HCT116 (cell line): Measurements from ENCODE around the gene HIPK2. TPM values are rescaled to one million over a fixed set of nuclear protein-coding genes. Genes with fewer than 3 reads are reported as not detected.

ENCODE experiments used
- ATAC-seq: fragments of 200-7000 bp; cut with Tn5 transposase; 2 replicates; pipeline ENCODE4 v1.9.1; 2020; ENCODE audit warnings: mild to moderate bottlenecking, moderate library complexity
- BruUV-seq: library from RNA; stranded (reverse); fragments of 400-500 nt; replicated peaks from 2 replicates; lab custom pipeline; 2021; lab: Mats Ljungman, UMichigan
- CTCF ChIA-PET: fragments of 300-600 bp; sonication (Branson Sonifier 250); formaldehyde crosslinking; loops from one replicate; lab custom pipeline; 2021; ENCODE audit warnings: antibody characterized with exemption; lab: Charles Lee
- POLR2A ChIA-PET: fragments of 300-600, 350-600 bp; sonication (Branson Sonifier 250); formaldehyde crosslinking; loops from one replicate; lab custom pipeline; 2021; ENCODE audit warnings: antibody characterized with exemption; lab: Charles Lee
- RAD21 ChIA-PET, 2 experiments: fragments of 300-600 bp; sonication (Branson Sonifier 250); formaldehyde crosslinking; loops; one replicate each; lab custom pipeline; 2023; ENCODE audit warnings: low total read pairs in 2 of 2; ENCODE audit not compliant: uncharacterized antibody in 2 of 2, unreplicated experiment in 2 of 2, low non-redundant PET in 1 of 2; lab: Charles Lee
- DNase-seq: peaks from one replicate; pipeline ENCODE4 v3.0.0-alpha.2; 2010; ENCODE audit warnings: low read depth, low spot score
- H2AFZ ChIP-seq: fragments of 200-600 bp; shearing (Covaris generic), sonication (generic); 2 replicates; pipeline ENCODE4 v1.6.1; 2017; ENCODE audit warnings: low read depth, mixed run types, mixed read lengths, antibody characterized with exemption, low read length; ENCODE audit not compliant: poor library complexity, severe bottlenecking
- H3K27ac ChIP-seq: 2 replicates; pipeline ENCODE4 v1.5.1; 2012; ENCODE audit warnings: low read depth, low read length
- H3K27me3 ChIP-seq: fragments of 200-600 bp; sonication (generic); 2 replicates; pipeline ENCODE4 v1.6.1; 2016; ENCODE audit warnings: mixed run types, low read length, mixed read lengths; ENCODE audit not compliant: insufficient read depth
- H3K36me3 ChIP-seq, 2 experiments: fragments of 200-500 bp in 1 of 2; fragments of 200-600 bp in 1 of 2; sonication (Bioruptor generic) in 1 of 2; sonication (generic) in 1 of 2; 2 replicates each; pipeline versions ENCODE4 v1.5.1 to v1.6.1; 2014 to 2016; ENCODE audit warnings: low read length in 2 of 2, inconsistent platforms in 1 of 2, mixed read lengths in 1 of 2, mixed run types in 1 of 2; ENCODE audit not compliant: insufficient read depth in 2 of 2, control insufficient read depth in 1 of 2
- H3K4me1 ChIP-seq, 2 experiments: fragments of 200-600 bp in 1 of 2; sonication (generic) in 1 of 2; 2 replicates each; pipeline versions ENCODE4 v1.5.1 to v1.6.1; 2012 to 2017; ENCODE audit warnings: low read length in 2 of 2, inconsistent platforms in 1 of 2, mild to moderate bottlenecking in 1 of 2, mixed read lengths in 1 of 2, mixed run types in 1 of 2, moderate library complexity in 1 of 2; ENCODE audit not compliant: insufficient read depth in 2 of 2, control insufficient read depth in 1 of 2
- H3K4me2 ChIP-seq: fragments of 200-600 bp; sonication (generic); 2 replicates; pipeline ENCODE4 v1.6.1; 2017; ENCODE audit warnings: mixed run types, low read length, mixed read lengths
- H3K4me3 ChIP-seq, 2 experiments: fragments of 200-600 bp in 1 of 2; sonication (generic) in 1 of 2; replicated peaks in 1 of 2; 2 replicates each; pipeline ENCODE4 v1.5.1; 2011 to 2016; ENCODE audit warnings: low read length in 2 of 2, control low read depth in 1 of 2, low read depth in 1 of 2, mild to moderate bottlenecking in 1 of 2, mixed read lengths in 1 of 2, mixed run types in 1 of 2
- H3K79me2 ChIP-seq: fragments of 200-600 bp; sonication (generic); 2 replicates; pipeline ENCODE4 v1.6.1; 2017; ENCODE audit warnings: mild to moderate bottlenecking, mixed run types, low read length, moderate library complexity, mixed read lengths; ENCODE audit not compliant: insufficient read depth
- H3K9ac ChIP-seq: fragments of 200-600 bp; sonication (generic); 2 replicates; pipeline ENCODE4 v1.6.1; 2016; ENCODE audit warnings: low read length, mixed read lengths
- H3K9me2 ChIP-seq: fragments of 200-600 bp; sonication (generic), shearing (Covaris generic); 2 replicates; pipeline ENCODE4 v1.6.1; 2017; ENCODE audit warnings: mixed run types, mild to moderate bottlenecking, moderate library complexity; ENCODE audit not compliant: insufficient read depth
- H3K9me3 ChIP-seq, 2 experiments: fragments of 200-500 bp in 1 of 2; fragments of 200-600 bp in 1 of 2; sonication (Bioruptor generic) in 1 of 2; sonication (generic) in 1 of 2; 2 replicates each; pipeline ENCODE4 v1.6.1; 2014 to 2017; ENCODE audit warnings: low read length in 2 of 2, mixed read lengths in 2 of 2, inconsistent platforms in 1 of 2, low read depth in 1 of 2, mild to moderate bottlenecking in 1 of 2, mixed run types in 1 of 2, moderate library complexity in 1 of 2; ENCODE audit not compliant: control insufficient read depth in 1 of 2, insufficient read depth in 1 of 2
- H4K20me1 ChIP-seq: fragments of 200-600 bp; sonication (generic), shearing (Covaris generic); 2 replicates; pipeline ENCODE4 v1.6.1; 2017; ENCODE audit warnings: mixed run types, mild to moderate bottlenecking, moderate library complexity; ENCODE audit not compliant: insufficient read depth
- CTCF ChIP-seq, 3 experiments: fragments of 200-600 bp in 1 of 3; sonication (generic) in 1 of 3; IDR thresholded peaks in 2 of 3; conservative IDR thresholded peaks in 1 of 3; 2 replicates each; pipeline ENCODE4 v1.5.1; 2012 to 2017; ENCODE audit warnings: low read depth in 2 of 3, low read length in 2 of 3, antibody characterized with exemption in 1 of 3, borderline replicate concordance in 1 of 3, control low read depth in 1 of 3, mild to moderate bottlenecking in 1 of 3, mixed read lengths in 1 of 3, mixed run types in 1 of 3, moderate library complexity in 1 of 3; ENCODE audit not compliant: insufficient read depth in 1 of 3
- ELF1 ChIP-seq: IDR thresholded peaks from 2 replicates; pipeline ENCODE4 v1.6.1; 2012; ENCODE audit warnings: low read depth, borderline replicate concordance
- FOSL1 ChIP-seq: IDR thresholded peaks from 2 replicates; pipeline ENCODE4 v1.6.1; 2012; ENCODE audit warnings: low read depth
- intact Hi-C: fragments of 100-400 bp; cut with micrococcal nuclease; formaldehyde crosslinking; loops from 2 replicates; pipeline ENCODE4 v1.10.0; 2022
- total RNA-seq: library from RNA; stranded (reverse); gene quantifications from one replicate; pipeline ENCODE4 v1.2.1, GENCODE V29; 2021; ENCODE audit not compliant: unreplicated experiment

Gene HIPK2
- total RNA-seq, 1 experiment from 2014 or later = 49.5 TPM

DNA sequence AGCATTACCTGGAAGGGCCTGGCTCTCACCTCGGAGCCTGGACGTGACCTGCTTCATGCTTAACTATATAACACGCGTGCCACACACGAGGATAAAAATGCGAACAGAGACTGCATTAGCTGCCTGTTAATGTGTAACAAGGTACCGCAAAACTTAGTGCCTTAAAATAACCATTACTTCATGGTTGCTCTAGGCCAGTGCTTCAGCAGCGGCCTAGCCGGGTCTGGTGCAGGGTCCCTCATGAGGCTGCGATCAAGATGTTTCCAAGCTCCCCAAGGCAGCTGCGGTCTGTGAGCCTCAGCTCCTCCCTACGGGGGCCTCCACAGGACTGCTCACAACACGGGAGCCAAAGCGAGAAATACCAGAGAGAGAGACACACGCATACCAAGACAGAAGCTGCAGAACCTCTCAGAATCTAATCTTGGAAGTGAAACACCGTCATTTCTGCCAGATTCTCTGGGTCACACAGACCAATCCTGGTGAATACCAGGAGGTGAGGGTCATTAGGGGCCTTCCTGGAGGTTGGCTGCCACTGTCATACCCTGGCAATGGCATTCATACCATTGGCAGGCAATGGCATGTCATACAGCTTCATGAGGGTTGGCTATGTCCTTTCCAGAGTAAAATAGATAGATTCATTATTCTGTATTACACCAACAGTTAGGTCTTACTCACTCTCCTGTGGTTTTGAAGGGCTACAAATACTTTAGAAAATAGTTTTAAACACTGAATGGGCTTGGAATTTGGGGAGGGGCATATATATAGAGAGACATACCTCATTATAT lies 94.5 kb downstream of the HIPK2 start:
- no peaks in the 10 kb centered on the region for H4K20me1 ChIP-seq
- POLR2A ChIA-PET = no interaction called here
- H3K36me3 ChIP-seq = peaks cover 0 to 13% of the 10 kb centered on the region in 2 experiments; a peak in 1 of 4 replicates
- CTCF ChIA-PET = no interaction called here
- peaks cover 0 to 6% of the 10 kb centered on the region in 2 experiments; a peak in 1 of 4 replicates for H3K9me3 ChIP-seq
- H3K27me3 ChIP-seq = no peaks in the 10 kb centered on the region
- no TSS peak for BruUV-seq
- DNase-seq (no peak), ATAC-seq (no peak)
- peak overlapping the region in 1 of 2 experiments; percentile 47; a peak in 2 of 4 replicates for H3K4me3 ChIP-seq
- H3K4me2 ChIP-seq = peak overlapping the region; percentile 86
- intact Hi-C loops = loop anchor here (2.0 to 5.0 kb wide), 2 partner anchors 49 to 87 kb away; no protein-coding TSS in a partner anchor
- TF ChIP-seq FOSL1 = no peak
- no peak for TF ChIP-seq ELF1
- TF ChIP-seq CTCF (IDR thresholded peaks at IDR 0.05 in 2 of 3, conservative IDR thresholded peaks at IDR 0.05 in 1 of 3; ENCODE audit: borderline replicate concordance in 1 of 3, insufficient read depth in 1 of 3, low read depth in 2 of 3, low read length in 2 of 3) = no peak
- H3K27ac ChIP-seq = peak overlapping the region; percentile 87
- H3K9me2 ChIP-seq = no peaks in the 10 kb centered on the region
- H3K4me1 ChIP-seq = peaks cover 54 to 70% of the 10 kb centered on the region in 2 experiments
- RAD21 ChIA-PET = no interaction called here
- peaks cover 26% of the 10 kb centered on the region; the same call in 1 of the 2 replicates for H3K79me2 ChIP-seq
- peak overlapping the region; percentile 71 for H3K9ac ChIP-seq
- H2AFZ ChIP-seq = no peak overlapping the region
